Lung (tissue), 12 donors: ENCODE results near the gene AGBL4. TPM values are rescaled to one million over a fixed set of nuclear protein-coding genes. Genes with fewer than 3 reads are reported as not detected.

ENCODE experiments used
- ATAC-seq: fragments of 200-7000 bp; cut with Tn5 transposase; one replicate; pipeline ENCODE4 v1.9.1; 2020; ENCODE audit warnings: moderate number of reproducible peaks; ENCODE audit not compliant: insufficient read depth, low FRiP score
- DNase-seq, 3 donors: peaks; one replicate each; pipeline ENCODE4 v3.0.0-alpha.2; 2013 to 2017
- H3K27ac ChIP-seq, 2 donors: one replicate each; pipeline ENCODE4 v1.5.1; 2013; ENCODE audit warnings: mild to moderate bottlenecking in 2 of 2, moderate library complexity in 2 of 2, control low read depth in 1 of 2, inconsistent platforms in 1 of 2, low read depth in 1 of 2, low read length in 1 of 2
- H3K27me3 ChIP-seq, 3 donors: one replicate each; pipeline ENCODE4 v1.5.1; 2013; ENCODE audit warnings: low read length in 2 of 3; ENCODE audit not compliant: control insufficient read depth in 3 of 3, insufficient read depth in 3 of 3
- H3K36me3 ChIP-seq, 4 donors: one replicate each; pipeline ENCODE4 v1.5.1; 2013; ENCODE audit warnings: low read length in 4 of 4, mild to moderate bottlenecking in 1 of 4, moderate library complexity in 1 of 4; ENCODE audit not compliant: control insufficient read depth in 4 of 4, insufficient read depth in 4 of 4
- H3K4me1 ChIP-seq, 5 donors: one replicate each; pipeline ENCODE4 v1.5.1; 2013; ENCODE audit warnings: low read length in 5 of 5, mild to moderate bottlenecking in 2 of 5, moderate library complexity in 1 of 5; ENCODE audit not compliant: control insufficient read depth in 5 of 5, insufficient read depth in 5 of 5
- H3K4me3 ChIP-seq: one replicate; pipeline ENCODE4 v1.5.1; 2013; ENCODE audit warnings: mild to moderate bottlenecking, control low read depth, moderate library complexity
- H3K9ac ChIP-seq, 2 donors: one replicate each; pipeline ENCODE4 v1.5.1; 2013; ENCODE audit warnings: low read length in 2 of 2, control low read depth in 1 of 2; ENCODE audit not compliant: insufficient read depth in 1 of 2
- H3K9me3 ChIP-seq, 4 donors: one replicate each; pipeline ENCODE4 v1.5.1; 2013; ENCODE audit warnings: low read length in 3 of 4, mild to moderate bottlenecking in 1 of 4, moderate library complexity in 1 of 4; ENCODE audit not compliant: control insufficient read depth in 4 of 4, insufficient read depth in 3 of 4
- WGBS, 2 donors: extraction: QIAGEN DNeasy Blood & Tissue Kit; methylation state at CpG; one replicate each; pipeline ENCODE4 v1.1.7; 2013; 5-methylcytosine and 5-hydroxymethylcytosine counted together
- polyA plus RNA-seq, 2 donors: library from polyadenylated mRNA; stranded (reverse); fragments of 200-250 nt; gene quantifications; one replicate each; pipeline ENCODE4 v1.2.1, GENCODE V29; 2013
- total RNA-seq, 2 donors: library from RNA; depleted of rRNA in 1 of 2; stranded (reverse); fragments of >200 nt in 1 of 2; gene quantifications; one replicate each; pipeline ENCODE4 v1.2.1, GENCODE V29; 2014 to 2021
- TF ChIP-seq, protein P1 (sequence below): IDR thresholded peaks from 2 replicates; pipeline ENCODE4 v1.5.1; 2012; ENCODE audit warnings: mild to moderate bottlenecking; ENCODE audit errors: control extremely low read depth, extremely low read depth
- donor health status: control.
- donor health status: control.
- donor health status: Bipolar disorder and iron deficiency.
- donor health status: healthy.
- donor health status: DM: yes; HTN: yes; CAD: no.

AGBL4 gene
- total and polyA plus RNA-seq, 4 donors: 0.24 to 7.5 (median 2.6) TPM

GRCh38 chr1:48684381-48684780 lies 1339.4 kb downstream of the AGBL4 start:
- H3K36me3 ChIP-seq: no peaks in the 10 kb centered on the region
- H3K27ac ChIP-seq: no peak overlapping the region
- peaks cover 0 to 11% (median 0%) of the 10 kb centered on the region in 5 donors for H3K4me1 ChIP-seq
- H3K4me3 ChIP-seq: no peak overlapping the region
- H3K9ac ChIP-seq: no peak overlapping the region
- no peaks in the 10 kb centered on the region for H3K9me3 ChIP-seq
- DNase-seq (no peak), ATAC-seq (no peak)
- WGBS, 2 donors: 78 to 86% methylated on average over 4 of the region's 4 CpGs
- TF ChIP-seq, protein P1, sequence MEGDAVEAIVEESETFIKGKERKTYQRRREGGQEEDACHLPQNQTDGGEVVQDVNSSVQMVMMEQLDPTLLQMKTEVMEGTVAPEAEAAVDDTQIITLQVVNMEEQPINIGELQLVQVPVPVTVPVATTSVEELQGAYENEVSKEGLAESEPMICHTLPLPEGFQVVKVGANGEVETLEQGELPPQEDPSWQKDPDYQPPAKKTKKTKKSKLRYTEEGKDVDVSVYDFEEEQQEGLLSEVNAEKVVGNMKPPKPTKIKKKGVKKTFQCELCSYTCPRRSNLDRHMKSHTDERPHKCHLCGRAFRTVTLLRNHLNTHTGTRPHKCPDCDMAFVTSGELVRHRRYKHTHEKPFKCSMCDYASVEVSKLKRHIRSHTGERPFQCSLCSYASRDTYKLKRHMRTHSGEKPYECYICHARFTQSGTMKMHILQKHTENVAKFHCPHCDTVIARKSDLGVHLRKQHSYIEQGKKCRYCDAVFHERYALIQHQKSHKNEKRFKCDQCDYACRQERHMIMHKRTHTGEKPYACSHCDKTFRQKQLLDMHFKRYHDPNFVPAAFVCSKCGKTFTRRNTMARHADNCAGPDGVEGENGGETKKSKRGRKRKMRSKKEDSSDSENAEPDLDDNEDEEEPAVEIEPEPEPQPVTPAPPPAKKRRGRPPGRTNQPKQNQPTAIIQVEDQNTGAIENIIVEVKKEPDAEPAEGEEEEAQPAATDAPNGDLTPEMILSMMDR: no peak
- H3K27me3 ChIP-seq: no peaks in the 10 kb centered on the region

DNA sequence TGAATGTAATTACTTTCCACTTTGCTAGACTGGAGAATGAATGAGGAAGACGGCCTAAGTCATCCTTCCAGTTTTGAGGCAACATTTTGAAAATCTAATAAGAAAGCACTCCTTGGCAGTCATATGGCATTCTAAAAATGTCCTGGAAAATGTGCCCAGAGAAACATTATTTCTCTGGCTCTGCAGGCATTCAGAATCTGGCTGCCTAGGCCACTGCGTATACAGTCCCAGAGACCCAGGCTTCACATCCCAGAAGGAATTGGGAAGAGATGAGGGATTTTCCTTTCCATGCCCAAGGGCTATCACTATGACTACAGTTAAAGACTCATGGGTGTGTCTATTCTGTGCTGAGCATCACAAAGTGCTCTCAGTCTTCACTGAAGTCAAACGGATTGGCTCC lies 1339.9 kb downstream of the AGBL4 start:
- Histone ChIP-seq H3K9ac (no peak overlapping the region), H3K27me3 (no peaks in the 10 kb centered on the region), H3K4me3 (no peak overlapping the region), H3K4me1 (peaks cover 0 to 11% (median 0%) of the 10 kb centered on the region in 5 donors), H3K27ac (no peak overlapping the region), H3K36me3 (no peaks in the 10 kb centered on the region), H3K9me3 (no peaks in the 10 kb centered on the region)
- 78 to 89% methylated on average over 3 of the region's 3 CpGs for WGBS, 2 donors
- TF ChIP-seq, protein P1: no peak
- DNase-seq: no peak
- no peak for ATAC-seq

- H3K4me1 ChIP-seq: peaks cover 0 to 4% (median 0%) of the 10 kb centered on the region in 5 donors
- ATAC-seq: no peak
- no peak overlapping the region for H3K9ac ChIP-seq
- TF ChIP-seq, protein P1: no peak
- H3K27me3 ChIP-seq: no peaks in the 10 kb centered on the region
- no peaks in the 10 kb centered on the region for H3K36me3 ChIP-seq
- no peaks in the 10 kb centered on the region for H3K9me3 ChIP-seq
- no peak for DNase-seq
- 69 to 85% methylated on average over 4 of the region's 4 CpGs for whole genome bisulfite sequencing, 2 donors
- H3K4me3 ChIP-seq: no peak overlapping the region
- no peak overlapping the region for H3K27ac ChIP-seq
Observed at GRCh38 chr1:48681476-48682305, 1342.1 kb downstream of the AGBL4 start.
